Measurements from ENCODE around the gene R3HDML. TPM values are rescaled to one million over a fixed set of nuclear protein-coding genes. Genes with fewer than 3 reads are reported as not detected.

R3HDML gene
- total RNA-seq, 4 donors from 2014 or later: not detected

DNA sequence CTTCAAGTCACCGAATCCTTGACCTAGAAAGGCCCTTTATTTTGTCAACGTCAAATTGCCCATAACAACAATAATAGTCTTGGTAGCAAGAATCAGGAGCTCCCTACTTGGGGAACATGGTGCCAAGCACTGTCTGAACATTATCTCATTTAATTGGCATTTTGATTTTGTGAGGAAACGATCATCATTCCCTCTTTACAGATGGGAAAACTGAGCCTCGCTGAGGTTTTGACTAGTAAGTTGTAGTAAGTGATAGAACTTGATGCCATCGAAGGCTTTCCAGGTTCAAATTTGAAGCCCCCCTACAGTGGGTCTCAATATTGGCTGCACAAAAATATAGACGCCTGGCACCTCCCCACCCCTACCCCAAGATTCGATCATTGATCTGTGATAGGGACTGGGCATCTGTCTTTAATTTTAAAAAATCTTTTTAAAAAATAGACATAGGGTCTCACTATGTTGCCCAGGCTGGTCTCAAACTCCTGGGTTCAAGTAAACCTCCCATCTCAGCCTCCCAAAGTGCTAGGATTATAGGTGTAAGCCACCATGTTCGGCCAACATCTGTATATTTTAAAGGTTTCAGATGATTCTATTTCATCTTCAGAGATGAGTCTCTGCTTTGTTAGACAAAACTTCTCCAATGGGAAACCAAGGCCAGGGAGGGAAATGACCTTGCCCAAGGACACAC lies 55.4 kb downstream of the R3HDML start:
- no peak for DNase-seq (ENCODE audit: low spot score in 2 of 2)
- TF ChIP-seq, protein P1, sequence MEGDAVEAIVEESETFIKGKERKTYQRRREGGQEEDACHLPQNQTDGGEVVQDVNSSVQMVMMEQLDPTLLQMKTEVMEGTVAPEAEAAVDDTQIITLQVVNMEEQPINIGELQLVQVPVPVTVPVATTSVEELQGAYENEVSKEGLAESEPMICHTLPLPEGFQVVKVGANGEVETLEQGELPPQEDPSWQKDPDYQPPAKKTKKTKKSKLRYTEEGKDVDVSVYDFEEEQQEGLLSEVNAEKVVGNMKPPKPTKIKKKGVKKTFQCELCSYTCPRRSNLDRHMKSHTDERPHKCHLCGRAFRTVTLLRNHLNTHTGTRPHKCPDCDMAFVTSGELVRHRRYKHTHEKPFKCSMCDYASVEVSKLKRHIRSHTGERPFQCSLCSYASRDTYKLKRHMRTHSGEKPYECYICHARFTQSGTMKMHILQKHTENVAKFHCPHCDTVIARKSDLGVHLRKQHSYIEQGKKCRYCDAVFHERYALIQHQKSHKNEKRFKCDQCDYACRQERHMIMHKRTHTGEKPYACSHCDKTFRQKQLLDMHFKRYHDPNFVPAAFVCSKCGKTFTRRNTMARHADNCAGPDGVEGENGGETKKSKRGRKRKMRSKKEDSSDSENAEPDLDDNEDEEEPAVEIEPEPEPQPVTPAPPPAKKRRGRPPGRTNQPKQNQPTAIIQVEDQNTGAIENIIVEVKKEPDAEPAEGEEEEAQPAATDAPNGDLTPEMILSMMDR (IDR thresholded peaks at IDR 0.05): no peak
- TF ChIP-seq POLR2A (IDR thresholded peaks at IDR 0.05) (no peak), EP300 (IDR thresholded peaks at IDR 0.05) (no peak)
- Histone ChIP-seq H3K27ac (peak overlapping the region in 2 of 4 donors; percentile 50 to 56), H3K27me3 (peaks cover 0 to 20% of the 10 kb centered on the region in 2 donors), H3K4me3 (no peak overlapping the region), H3K4me1 (peaks cover 0 to 16% (median 0%) of the 10 kb centered on the region in 4 donors), H3K9me3 (no peaks in the 10 kb centered on the region), H3K36me3 (no peaks in the 10 kb centered on the region)
- WGBS, 2 donors: 91 to 93% methylated on average over 8 of the region's 8 CpGs

DNA sequence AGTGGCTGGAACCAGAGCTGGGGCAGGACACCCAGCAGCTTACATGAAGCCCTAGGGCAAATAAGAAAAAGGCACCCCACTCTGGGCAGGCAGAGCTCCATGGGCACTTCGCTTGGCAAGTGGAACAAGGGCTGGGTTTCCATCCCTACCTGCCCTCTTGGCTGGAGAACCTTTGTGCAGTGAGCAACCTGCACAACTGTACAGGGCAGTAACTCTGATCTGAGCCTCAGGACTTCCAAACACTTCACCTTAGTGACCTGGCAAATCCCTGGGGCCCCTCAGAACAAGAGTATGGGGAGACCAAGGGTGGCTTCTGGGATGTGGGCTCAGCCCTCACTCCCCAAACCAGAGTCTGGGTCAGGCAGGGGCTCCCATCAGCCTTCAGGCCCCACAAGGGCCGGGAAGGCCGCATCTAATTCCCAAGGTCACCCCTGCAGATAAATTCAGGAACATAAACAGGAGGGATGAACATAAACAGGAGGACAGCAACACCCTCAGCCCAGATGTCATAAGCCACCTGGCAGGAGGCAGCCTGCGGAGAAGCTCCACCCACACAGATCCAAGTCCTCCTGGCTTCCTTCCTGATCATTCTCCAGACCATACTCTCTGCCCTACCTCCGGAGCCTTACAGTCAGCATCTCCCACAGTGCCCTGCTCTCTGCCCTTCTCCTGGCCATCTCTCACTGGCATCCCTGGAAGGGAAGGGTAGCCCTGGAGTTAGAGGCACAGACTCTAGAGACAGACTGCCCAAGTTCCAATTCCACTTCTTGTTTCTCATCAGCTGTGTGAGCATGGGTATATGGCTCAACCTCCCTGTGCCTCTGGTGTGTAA lies 56.1 kb downstream of the R3HDML start:
- Histone ChIP-seq H3K27ac (peak overlapping the region in 2 of 4 donors; percentile 50 to 56), H3K9me3 (no peaks in the 10 kb centered on the region), H3K36me3 (no peaks in the 10 kb centered on the region), H3K4me3 (no peak overlapping the region), H3K4me1 (peaks cover 0 to 15% (median 0%) of the 10 kb centered on the region in 4 donors), H3K27me3 (peaks cover 0 to 12% of the 10 kb centered on the region in 2 donors)
- WGBS, 2 donors: 66 to 71% methylated on average over 5 of the region's 5 CpGs
- no peak for TF ChIP-seq EP300 (IDR thresholded peaks at IDR 0.05)
- TF ChIP-seq, protein P1 (IDR thresholded peaks at IDR 0.05): no peak
- no peak for TF ChIP-seq POLR2A (IDR thresholded peaks at IDR 0.05)
- no peak for DNase-seq (ENCODE audit: low spot score in 2 of 2)

DNA sequence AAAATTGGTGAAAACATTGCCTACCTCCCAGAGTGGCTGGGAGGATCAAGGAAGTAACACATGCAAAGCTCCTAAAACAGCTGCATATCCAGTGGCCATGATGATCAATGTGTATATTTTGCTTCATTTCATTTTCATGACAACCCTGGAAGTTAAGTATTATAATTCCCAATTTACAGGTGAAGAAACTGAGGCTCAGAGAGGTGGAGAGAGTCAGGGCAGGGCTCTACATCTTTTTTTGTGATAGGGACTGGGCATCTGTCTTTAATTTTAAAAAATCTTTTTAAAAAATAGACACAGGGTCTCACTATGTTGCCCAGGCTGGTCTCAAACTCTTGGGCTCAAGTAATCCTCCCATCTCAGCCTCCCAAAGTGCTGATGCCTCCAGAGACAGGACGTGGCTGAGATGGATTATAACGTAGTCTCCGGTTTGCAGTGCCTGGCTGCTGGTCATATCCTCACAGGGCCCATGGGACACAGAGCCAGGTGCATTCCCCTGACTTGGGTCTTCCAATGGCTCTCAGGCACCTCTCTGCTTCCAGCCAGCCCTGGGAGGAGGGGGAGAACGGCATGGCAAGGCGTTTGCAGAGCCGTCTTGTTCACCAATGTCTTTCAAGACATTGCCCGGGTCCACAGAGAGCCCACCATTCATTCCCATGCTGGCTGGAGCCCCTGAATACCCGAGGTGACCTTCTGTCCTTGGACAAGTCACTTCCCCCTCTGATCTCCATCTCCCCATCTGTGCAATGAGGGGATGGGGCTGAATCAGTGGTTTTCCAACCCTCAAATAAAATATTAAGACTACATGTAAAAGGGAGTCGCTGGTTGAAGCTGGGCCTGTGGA lies 57.0 kb downstream of the R3HDML start:
- no peak for DNase-seq (ENCODE audit: low spot score in 2 of 2)
- no peak for TF ChIP-seq EP300 (IDR thresholded peaks at IDR 0.05)
- TF ChIP-seq, protein P1 (IDR thresholded peaks at IDR 0.05): no peak
- H3K4me1 ChIP-seq: peaks cover 0 to 7% (median 0%) of the 10 kb centered on the region in 4 donors
- H3K9me3 ChIP-seq: no peaks in the 10 kb centered on the region
- H3K36me3 ChIP-seq: no peaks in the 10 kb centered on the region
- no peak overlapping the region for H3K4me3 ChIP-seq
- peak overlapping the region in 2 of 4 donors; percentile 50 to 56 for H3K27ac ChIP-seq
- peaks cover 0 to 4% of the 10 kb centered on the region in 2 donors for H3K27me3 ChIP-seq
- WGBS, 2 donors: 73 to 76% methylated on average over 9 of the region's 9 CpGs

DNA sequence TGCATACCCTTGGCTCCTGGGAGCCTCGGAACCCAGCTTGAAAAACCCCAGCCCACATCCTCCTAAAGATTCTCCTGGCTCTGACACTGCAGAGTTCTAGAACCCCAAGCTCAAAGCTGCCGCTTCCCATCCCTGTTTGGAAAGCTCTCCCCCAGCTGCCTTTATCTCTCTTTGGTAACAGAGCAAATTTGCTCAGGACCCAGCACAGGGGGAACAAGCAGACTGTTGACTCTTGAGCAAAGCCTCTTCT lies 57.5 kb downstream of the R3HDML start:
- peak overlapping the region in 2 of 4 donors; percentile 26 to 56 for H3K27ac ChIP-seq
- H3K27me3 ChIP-seq: peaks cover 0 to 4% of the 10 kb centered on the region in 2 donors
- no peak for TF ChIP-seq EP300 (IDR thresholded peaks at IDR 0.05)
- WGBS, 2 donors: 82 to 94% methylated on average over 2 of the region's 2 CpGs
- no peak overlapping the region for H3K4me3 ChIP-seq
- peaks cover 0 to 1% (median 0%) of the 10 kb centered on the region in 4 donors for H3K4me1 ChIP-seq
- peak in 1 of 2 donors; percentile 46 for DNase-seq (ENCODE audit: low spot score in 2 of 2)
- no peaks in the 10 kb centered on the region for H3K36me3 ChIP-seq
- no peaks in the 10 kb centered on the region for H3K9me3 ChIP-seq

DNA sequence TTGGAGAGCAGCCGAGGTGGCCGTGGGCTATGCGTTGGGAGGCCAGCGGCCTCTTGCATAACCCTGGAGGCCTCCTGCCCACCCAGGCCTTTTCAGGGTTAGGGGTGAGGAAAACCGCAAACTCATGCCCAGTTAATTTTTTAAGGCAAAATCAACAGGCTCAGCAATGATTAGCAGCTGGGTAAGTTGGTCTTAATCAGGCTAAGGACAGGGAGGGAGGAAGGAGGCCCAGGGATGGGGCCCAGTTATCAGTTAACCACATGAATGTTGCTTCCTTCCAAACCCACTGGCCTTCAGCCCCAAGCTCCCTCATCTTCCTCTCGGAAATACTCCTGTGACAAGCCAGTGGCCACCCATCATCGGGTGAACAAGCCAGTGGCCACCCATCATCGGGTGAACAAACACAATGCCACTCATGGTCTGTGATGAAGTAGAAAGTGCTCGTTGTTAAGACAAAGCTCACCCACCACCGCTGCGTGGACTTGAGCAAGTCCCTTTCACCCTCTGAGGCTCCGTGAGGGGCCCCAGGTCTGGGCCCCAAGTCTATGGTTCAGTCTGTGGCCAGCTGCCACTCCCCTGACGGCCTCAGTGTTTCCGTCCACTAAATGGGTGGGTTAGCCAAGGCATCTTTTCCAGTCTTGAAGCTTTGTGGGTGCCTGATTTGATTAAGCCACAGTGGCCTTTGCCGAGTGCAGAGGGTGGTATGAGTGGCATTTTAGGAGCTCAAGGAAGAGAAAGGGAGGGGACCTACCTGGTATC lies 58.0 kb downstream of the R3HDML start:
- Histone ChIP-seq H3K4me3 (no peak overlapping the region), H3K27me3 (peaks cover 0 to 5% of the 10 kb centered on the region in 2 donors), H3K4me1 (no peaks in the 10 kb centered on the region), H3K27ac (peak overlapping the region in 2 of 4 donors; percentile 12 to 26), H3K9me3 (no peaks in the 10 kb centered on the region), H3K36me3 (no peaks in the 10 kb centered on the region)
- TF ChIP-seq, protein P1 (IDR thresholded peaks at IDR 0.05): no peak
- TF ChIP-seq POLR2A (IDR thresholded peaks at IDR 0.05): no peak
- peak in 1 of 2 donors; percentile 25 for TF ChIP-seq EP300 (IDR thresholded peaks at IDR 0.05)
- WGBS, 2 donors: 60 to 61% methylated on average over 15 of the region's 15 CpGs
- DNase-seq (ENCODE audit: low spot score in 2 of 2): no peak

All from tibial nerve (tissue), 4 donors.